IMR-90 (cell line): ENCODE results near the gene TMEM40.

Experiments used
- CEBPB ChIP-seq: IDR thresholded peaks from 2 replicates; pipeline ENCODE4 v1.6.1; 2012; ENCODE audit warnings: low read depth, low read length, improper control_type of control experiment
- TF ChIP-seq, protein P1 (sequence below): conservative IDR thresholded peaks from 2 replicates; pipeline ENCODE4 v1.5.1; 2012; ENCODE audit warnings: mild to moderate bottlenecking, low read depth, low read length, improper control_type of control experiment

DNA sequence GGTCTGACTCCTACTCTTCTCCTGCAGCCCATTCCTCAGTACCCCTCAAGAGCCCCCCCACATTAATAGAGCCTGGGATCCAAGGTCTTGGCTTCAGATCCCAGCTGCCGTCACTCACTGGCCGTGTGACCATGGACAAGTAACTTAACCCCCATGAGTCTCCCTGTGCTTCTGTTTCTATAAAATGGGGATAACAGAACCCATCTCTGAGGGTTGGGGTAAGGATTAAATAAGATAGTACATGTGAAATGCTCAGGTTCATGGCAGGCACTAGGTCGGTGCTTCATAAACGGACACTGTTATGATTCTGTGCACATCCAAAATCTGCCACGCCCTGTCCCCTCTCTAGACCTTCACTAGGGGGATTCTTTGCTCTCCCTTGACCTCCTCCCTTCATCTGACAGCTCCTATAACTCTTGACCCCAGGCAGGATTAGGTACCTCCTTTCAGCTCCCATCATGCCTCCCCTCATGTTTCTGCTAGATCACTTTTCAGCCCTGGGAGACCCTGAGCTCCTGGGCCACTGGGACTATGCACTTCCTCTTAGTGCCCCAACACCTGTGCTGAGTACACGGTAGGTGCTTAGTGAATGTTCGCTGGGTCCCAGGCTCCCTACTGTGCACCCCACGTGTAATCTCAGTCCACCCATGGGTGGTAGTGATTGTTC, 39.0 kb upstream of the TMEM40 start:
- no peak for TF ChIP-seq CEBPB
- TF ChIP-seq, protein P1, sequence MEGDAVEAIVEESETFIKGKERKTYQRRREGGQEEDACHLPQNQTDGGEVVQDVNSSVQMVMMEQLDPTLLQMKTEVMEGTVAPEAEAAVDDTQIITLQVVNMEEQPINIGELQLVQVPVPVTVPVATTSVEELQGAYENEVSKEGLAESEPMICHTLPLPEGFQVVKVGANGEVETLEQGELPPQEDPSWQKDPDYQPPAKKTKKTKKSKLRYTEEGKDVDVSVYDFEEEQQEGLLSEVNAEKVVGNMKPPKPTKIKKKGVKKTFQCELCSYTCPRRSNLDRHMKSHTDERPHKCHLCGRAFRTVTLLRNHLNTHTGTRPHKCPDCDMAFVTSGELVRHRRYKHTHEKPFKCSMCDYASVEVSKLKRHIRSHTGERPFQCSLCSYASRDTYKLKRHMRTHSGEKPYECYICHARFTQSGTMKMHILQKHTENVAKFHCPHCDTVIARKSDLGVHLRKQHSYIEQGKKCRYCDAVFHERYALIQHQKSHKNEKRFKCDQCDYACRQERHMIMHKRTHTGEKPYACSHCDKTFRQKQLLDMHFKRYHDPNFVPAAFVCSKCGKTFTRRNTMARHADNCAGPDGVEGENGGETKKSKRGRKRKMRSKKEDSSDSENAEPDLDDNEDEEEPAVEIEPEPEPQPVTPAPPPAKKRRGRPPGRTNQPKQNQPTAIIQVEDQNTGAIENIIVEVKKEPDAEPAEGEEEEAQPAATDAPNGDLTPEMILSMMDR, result no peak
